SU-DHL-6 (cell line): ENCODE measurements around the gene CD300H.

Experiments used
- H2AFZ ChIP-seq: fragments of 200-600 bp; sonication (generic); 2 replicates; pipeline ENCODE4 v1.6.1; 2014; ENCODE audit warnings: low read depth, mild to moderate bottlenecking, moderate library complexity, mixed read lengths, antibody characterized with exemption, low read length; ENCODE audit not compliant: severe bottlenecking
- H3F3A ChIP-seq: fragments of 200-600 bp; shearing (Covaris generic); 2 replicates; pipeline ENCODE4 v1.6.0; 2016; ENCODE audit warnings: antibody characterized with exemption, mild to moderate bottlenecking; ENCODE audit not compliant: insufficient read depth
- H3K27ac ChIP-seq: fragments of 200-600 bp; sonication (generic); 2 replicates; pipeline ENCODE4 v1.5.1; 2016; ENCODE audit warnings: low read depth, mild to moderate bottlenecking, low read length, moderate library complexity, mixed read lengths
- H3K27me3 ChIP-seq: fragments of 200-600 bp; sonication (generic), shearing (Covaris generic); 2 replicates; pipeline ENCODE4 v1.6.0; 2014; ENCODE audit warnings: mild to moderate bottlenecking, low read length
- H3K36me3 ChIP-seq: fragments of 200-600 bp; sonication (generic); 2 replicates; pipeline ENCODE4 v1.6.1; 2014; ENCODE audit warnings: mild to moderate bottlenecking, low read length, mixed read lengths
- H3K4me2 ChIP-seq: fragments of 300-600, 200-600 bp; shearing (Covaris generic), sonication (generic); 2 replicates; pipeline ENCODE4 v1.6.0; 2014; ENCODE audit warnings: low read length, low read depth, mild to moderate bottlenecking; ENCODE audit not compliant: poor library complexity, severe bottlenecking
- H3K4me3 ChIP-seq: fragments of 200-600 bp; sonication (generic); 2 replicates; pipeline ENCODE4 v1.5.1; 2014; ENCODE audit warnings: antibody characterized with exemption, low read length, mild to moderate bottlenecking, mixed read lengths; ENCODE audit not compliant: insufficient read depth, poor library complexity, severe bottlenecking
- H3K79me2 ChIP-seq: fragments of 200-600 bp; sonication (generic); 2 replicates; pipeline ENCODE4 v1.6.1; 2014; ENCODE audit warnings: mild to moderate bottlenecking, low read length, moderate library complexity; ENCODE audit not compliant: insufficient read depth
- H3K9ac ChIP-seq: fragments of 200-600 bp; sonication (generic); 2 replicates; pipeline ENCODE4 v1.7.0; 2014; ENCODE audit warnings: mild to moderate bottlenecking, low read length
- H3K9me2 ChIP-seq: fragments of 200-600 bp; sonication (generic); replicated peaks from 2 replicates; pipeline ENCODE4 v1.6.1; 2014; ENCODE audit warnings: low read length; ENCODE audit not compliant: insufficient read depth
- H3K9me3 ChIP-seq: fragments of 200-600 bp; sonication (generic); 2 replicates; pipeline ENCODE4 v1.6.1; 2014; ENCODE audit warnings: low read length, mixed read lengths; ENCODE audit not compliant: insufficient read depth
- H4K20me1 ChIP-seq: fragments of 200-600 bp; sonication (generic); 2 replicates; pipeline ENCODE4 v1.6.1; 2014; ENCODE audit warnings: low read depth, mild to moderate bottlenecking, antibody characterized with exemption, low read length, moderate library complexity, mixed read lengths
- EZH2phosphoT487 ChIP-seq: fragments of 200-600 bp; sonication (generic), shearing (Covaris generic); conservative IDR thresholded peaks from 2 replicates; pipeline ENCODE4 v1.6.1; 2018; ENCODE audit warnings: mild to moderate bottlenecking, antibody characterized with exemption, low read length, moderate library complexity, mixed read lengths
- TF ChIP-seq, protein P1 (sequence below): fragments of 200-600 bp; sonication (generic); IDR thresholded peaks from one replicate; pipeline ENCODE4 v1.5.1; 2017; ENCODE audit warnings: antibody characterized with exemption, mild to moderate bottlenecking, low read length, moderate library complexity; ENCODE audit not compliant: insufficient read depth, poor library complexity, severe bottlenecking

CD300H gene

DNA sequence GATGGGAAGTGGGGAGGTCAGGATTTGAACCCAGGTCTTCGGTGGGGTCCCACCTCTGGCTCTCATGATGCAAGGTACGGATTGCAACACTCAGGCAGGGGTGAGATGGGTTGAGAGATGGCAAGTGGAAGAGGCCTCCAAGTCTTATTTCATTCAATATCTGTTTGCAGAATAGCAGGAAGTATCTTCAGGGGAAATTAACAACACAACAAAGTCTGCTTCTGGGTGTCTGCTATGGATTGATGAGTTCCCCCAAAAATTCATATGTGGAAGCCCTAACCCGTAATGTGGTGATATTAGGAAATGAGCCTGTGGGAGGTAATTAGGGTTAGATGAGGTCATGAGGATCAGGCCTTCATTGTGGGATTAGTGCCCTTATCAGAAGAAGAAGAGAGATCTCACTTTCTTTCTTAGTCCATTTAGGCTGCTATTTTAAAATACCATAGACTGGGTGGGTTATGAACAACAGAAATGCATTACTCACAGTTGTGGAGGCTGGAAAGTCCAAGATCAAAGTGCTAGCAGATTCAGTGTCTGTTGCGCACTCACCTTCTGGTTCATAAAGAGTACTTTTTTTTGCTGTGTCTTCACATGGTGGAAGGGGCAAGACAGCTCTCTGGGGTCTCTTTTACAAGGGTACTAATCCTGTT lies 4.4 kb upstream of the CD300H start:
- Histone ChIP-seq H3K4me3 (no peak overlapping the region), H3K27ac (no peak overlapping the region), H3K27me3 (no peaks in the 10 kb centered on the region; the same call in 1 of the 2 replicates), H2AFZ (no peak overlapping the region), H4K20me1 (no peaks in the 10 kb centered on the region), H3F3A (no peaks in the 10 kb centered on the region), H3K4me2 (no peak overlapping the region), H3K36me3 (no peaks in the 10 kb centered on the region), H3K9me3 (no peaks in the 10 kb centered on the region), H3K79me2 (no peaks in the 10 kb centered on the region), H3K9ac (no peak overlapping the region), H3K9me2 (no peaks in the 10 kb centered on the region)
- TF ChIP-seq, protein P1, sequence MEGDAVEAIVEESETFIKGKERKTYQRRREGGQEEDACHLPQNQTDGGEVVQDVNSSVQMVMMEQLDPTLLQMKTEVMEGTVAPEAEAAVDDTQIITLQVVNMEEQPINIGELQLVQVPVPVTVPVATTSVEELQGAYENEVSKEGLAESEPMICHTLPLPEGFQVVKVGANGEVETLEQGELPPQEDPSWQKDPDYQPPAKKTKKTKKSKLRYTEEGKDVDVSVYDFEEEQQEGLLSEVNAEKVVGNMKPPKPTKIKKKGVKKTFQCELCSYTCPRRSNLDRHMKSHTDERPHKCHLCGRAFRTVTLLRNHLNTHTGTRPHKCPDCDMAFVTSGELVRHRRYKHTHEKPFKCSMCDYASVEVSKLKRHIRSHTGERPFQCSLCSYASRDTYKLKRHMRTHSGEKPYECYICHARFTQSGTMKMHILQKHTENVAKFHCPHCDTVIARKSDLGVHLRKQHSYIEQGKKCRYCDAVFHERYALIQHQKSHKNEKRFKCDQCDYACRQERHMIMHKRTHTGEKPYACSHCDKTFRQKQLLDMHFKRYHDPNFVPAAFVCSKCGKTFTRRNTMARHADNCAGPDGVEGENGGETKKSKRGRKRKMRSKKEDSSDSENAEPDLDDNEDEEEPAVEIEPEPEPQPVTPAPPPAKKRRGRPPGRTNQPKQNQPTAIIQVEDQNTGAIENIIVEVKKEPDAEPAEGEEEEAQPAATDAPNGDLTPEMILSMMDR: no peak
- TF ChIP-seq EZH2phosphoT487: no peak

DNA sequence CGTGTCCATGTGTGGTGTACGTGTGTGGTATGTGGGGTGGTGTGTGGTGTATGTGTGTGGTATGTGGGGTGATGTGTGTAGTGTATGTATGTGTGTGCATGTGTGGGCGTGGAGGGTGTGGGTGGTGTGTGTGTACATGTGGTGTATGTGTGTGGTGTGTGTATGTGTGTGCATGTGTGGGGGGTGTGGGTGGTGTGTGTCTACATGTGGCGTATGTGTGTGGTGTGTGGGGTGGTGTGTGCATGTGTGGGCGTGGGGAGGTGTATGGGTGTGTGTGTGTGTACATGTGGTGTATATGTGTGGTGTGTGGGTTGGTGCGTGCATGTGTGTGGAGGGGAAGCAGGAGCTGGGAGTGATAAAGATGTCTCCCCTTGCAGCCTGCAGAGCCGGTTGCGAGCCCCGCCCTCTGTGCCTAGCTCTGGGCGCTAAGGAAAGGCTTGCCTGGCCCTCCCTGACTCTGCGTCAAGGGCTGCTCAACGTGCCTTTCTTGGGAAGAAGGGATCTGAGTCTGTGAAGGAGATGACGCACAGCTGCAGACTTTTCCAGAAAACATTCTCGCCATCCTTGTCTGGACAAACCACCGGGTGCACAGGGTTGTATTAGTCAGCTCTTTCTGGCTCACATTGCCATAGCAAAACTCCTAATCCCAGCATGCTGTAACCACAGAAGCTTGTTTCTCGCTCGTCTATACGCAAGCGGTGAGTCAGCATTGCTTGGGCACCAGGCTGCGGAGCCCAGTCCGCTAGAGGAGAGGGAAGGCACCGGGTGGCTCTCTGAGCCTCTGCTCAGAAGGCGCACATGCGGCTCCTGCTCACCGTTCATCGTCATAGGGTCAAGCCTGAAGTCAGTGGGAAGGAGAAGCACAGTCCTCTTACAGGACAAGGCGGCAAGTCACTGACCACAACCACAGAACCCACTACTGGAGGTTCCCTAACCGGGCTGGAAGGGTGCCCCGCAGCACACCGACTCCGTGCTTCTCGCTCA lies 2.0 kb upstream of the CD300H start:
- no peaks in the 10 kb centered on the region for H3K36me3 ChIP-seq
- TF ChIP-seq EZH2phosphoT487: no peak
- TF ChIP-seq, protein P1: no peak
- no peaks in the 10 kb centered on the region for H3K9me2 ChIP-seq
- no peaks in the 10 kb centered on the region; the same call in 1 of the 2 replicates for H3K27me3 ChIP-seq
- no peaks in the 10 kb centered on the region for H3K9me3 ChIP-seq
- H3F3A ChIP-seq: no peaks in the 10 kb centered on the region
- no peaks in the 10 kb centered on the region for H4K20me1 ChIP-seq
- no peak overlapping the region for H3K4me2 ChIP-seq
- H3K27ac ChIP-seq: no peak overlapping the region
- no peak overlapping the region for H3K9ac ChIP-seq
- H2AFZ ChIP-seq: no peak overlapping the region
- no peak overlapping the region for H3K4me3 ChIP-seq
- H3K79me2 ChIP-seq: no peaks in the 10 kb centered on the region

DNA sequence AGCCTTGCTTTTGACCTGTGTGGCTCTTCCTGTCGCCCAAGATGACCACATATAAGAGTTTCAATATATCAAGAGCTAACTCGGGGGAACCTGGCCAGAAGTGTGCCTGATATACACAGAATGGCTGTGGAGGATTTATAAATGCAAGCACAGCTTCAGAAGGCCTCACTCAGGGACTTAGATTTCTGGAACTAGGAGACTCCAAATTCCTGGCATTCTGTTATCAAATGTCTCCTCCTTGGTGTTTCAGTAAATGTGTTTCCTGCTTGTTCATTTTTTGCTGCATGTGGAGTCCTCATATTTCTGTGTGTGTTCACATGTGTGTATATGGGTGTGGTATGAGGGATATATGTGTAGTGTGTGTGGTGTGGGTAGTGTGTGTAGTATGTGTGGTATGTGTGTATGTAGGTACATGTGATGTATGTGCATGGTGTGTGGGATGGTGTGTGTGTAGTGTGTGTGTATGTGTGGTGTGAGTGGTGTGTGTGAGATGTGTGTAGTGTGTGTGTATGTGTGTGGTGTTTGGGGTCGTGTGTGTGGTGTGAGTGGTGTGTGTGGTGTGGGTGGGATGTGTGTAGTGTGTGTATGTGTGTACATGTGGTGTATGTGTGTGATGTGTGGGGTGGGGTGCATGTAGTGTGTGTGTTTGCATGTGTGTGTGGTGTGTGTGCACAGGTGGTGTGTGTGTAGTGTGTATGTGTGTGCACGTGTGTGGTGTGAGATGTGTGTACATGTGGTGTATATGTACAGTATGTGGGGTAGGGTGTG lies 981 bp upstream of the CD300H start:
- Histone ChIP-seq H3K9me2 (no peaks in the 10 kb centered on the region), H3K4me2 (no peak overlapping the region), H3K36me3 (no peaks in the 10 kb centered on the region), H3F3A (no peaks in the 10 kb centered on the region), H2AFZ (no peak overlapping the region), H3K4me3 (no peak overlapping the region), H3K9me3 (no peaks in the 10 kb centered on the region), H3K27ac (no peak overlapping the region), H3K79me2 (no peaks in the 10 kb centered on the region), H3K27me3 (no peaks in the 10 kb centered on the region; the same call in 1 of the 2 replicates), H4K20me1 (no peaks in the 10 kb centered on the region), H3K9ac (no peak overlapping the region)
- TF ChIP-seq EZH2phosphoT487: no peak
- TF ChIP-seq, protein P1: no peak
